HG02763 (cell line): ENCODE measurements around the gene PTBP2.
A peak's percentile ranks its signal among the peaks of the same experiment; 100 is the strongest.

ENCODE experiments used
- ATAC-seq: cut with Tn5 transposase; IDR thresholded peaks from one replicate; pipeline ENCODE4 v1.9.1; 2021; ENCODE audit warnings: mild to moderate bottlenecking, moderate library complexity; ENCODE audit not compliant: unreplicated experiment

The PTBP2 gene, protein sequence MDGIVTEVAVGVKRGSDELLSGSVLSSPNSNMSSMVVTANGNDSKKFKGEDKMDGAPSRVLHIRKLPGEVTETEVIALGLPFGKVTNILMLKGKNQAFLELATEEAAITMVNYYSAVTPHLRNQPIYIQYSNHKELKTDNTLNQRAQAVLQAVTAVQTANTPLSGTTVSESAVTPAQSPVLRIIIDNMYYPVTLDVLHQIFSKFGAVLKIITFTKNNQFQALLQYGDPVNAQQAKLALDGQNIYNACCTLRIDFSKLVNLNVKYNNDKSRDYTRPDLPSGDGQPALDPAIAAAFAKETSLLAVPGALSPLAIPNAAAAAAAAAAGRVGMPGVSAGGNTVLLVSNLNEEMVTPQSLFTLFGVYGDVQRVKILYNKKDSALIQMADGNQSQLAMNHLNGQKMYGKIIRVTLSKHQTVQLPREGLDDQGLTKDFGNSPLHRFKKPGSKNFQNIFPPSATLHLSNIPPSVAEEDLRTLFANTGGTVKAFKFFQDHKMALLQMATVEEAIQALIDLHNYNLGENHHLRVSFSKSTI

DNA sequence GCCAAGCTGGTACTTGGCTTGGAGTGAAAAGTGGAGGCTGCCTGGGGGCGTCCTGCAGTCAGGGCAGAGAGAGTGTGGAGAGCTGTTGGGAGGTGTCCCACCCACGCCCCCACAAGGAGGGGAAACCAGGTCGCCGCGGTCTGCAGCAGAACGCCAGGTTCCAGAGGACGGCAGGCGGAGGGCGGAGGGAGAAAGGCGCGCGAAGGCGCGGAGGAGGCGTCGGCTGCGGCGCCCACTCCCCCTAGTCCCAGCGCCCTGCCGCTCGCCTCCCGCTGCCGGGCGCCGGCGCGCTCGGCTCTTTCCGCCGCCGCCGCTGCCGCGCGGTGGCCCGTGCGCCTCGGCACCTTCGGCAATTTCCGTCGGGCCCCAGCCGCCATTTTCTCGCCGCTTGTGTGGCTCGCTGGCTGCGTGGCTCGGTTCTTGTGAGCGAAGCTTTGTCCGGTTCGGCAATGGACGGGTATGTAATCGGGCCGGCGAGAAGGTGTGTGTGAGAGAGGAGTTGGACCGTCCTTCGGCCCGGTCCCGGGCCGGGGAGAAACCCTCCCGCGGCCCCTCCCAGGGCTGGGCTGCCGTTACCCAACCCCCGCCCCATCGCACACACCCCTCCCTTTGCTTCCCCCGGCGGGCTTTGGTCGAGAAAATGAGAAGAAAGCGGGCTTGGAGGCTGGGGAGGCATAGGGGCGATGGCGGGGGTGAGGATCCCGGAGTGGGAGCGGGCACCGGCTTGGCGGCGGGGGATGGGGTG, at the start of gene PTBP2:
Gene PTBP2, plus strand, starts transcription at position 369 of the 745 bp plus-strand sequence. Its CDS starts 81 bp downstream, at position 450.
- peak; percentile 95 for ATAC-seq

DNA sequence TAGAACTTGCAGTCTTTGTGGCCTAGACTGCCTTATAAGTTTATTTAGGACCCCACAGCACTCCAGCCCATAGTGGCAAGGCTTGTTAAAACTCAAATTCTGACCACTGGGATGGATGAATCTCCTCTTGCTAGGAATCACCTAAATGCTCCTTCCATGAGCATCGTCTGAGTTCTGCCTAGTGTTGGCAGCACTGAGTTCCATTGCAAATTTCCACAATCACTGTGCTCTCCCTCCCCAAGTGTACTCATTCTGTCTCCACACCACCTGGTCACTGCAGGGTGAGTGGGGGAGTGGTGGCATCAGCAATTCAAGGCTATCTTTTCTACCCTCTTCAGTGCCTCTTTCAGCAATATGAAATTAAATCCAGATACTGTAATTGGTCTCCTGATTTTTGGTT, 46.7 kb upstream of the PTBP2 start:
- ATAC-seq = no peak

DNA sequence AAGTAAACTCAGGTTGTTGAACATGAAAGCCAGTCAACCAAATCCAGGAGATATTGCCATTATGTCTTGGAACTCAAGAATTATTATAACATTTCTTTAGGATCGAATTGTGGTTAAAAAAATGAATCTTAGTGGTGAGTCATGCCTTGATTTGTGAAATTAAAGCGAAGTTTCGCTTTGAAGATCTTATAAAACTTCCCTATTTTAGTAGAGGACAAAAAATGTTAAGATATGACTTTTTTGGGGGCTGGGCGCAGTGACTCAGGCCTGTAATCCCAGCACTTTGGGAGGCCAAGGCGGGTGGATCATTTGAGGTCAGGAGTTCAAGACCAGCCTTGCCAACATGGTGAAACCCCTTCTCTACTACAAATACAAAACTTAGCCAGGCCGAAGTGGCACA, 39.5 kb upstream of the PTBP2 start:
- ATAC-seq = no peak

DNA sequence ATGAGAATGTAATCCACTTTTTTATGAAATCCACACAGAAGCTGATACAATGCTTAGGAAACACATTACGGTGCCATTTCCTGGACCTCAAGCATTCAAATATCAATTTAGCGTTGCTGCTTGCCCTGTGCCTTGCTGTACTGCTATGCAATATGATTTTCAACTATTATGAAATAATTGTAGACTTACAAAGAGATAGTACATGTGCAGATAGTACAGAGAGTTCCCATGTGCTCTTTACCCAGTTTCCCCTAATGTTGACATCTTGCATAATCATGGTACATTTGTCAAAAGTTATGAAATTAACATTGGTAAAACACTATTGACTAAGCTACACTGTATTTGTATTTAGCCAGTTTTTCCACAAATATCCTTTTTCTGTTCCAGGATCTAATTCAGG, 37.7 kb upstream of the PTBP2 start:
- ATAC-seq = no peak

DNA sequence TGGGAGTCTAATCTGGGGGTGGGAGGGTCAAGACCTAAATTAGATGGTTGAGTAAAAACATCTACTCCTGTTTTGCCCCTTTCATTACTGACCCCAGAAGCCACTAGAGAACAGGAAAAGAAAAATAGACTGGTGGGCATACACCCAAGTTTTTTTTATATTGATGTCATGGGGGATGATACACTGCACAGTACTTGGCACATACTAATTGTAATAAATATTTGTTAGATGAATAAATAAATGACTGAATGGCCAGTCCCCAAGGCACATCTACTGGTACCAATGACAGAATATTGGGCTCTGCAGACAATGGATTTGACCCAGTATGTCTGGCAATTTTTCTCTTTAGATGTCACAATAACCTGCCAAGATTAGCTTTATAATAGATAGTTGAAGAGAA, 36.8 kb upstream of the PTBP2 start:
- ATAC-seq = no peak

DNA sequence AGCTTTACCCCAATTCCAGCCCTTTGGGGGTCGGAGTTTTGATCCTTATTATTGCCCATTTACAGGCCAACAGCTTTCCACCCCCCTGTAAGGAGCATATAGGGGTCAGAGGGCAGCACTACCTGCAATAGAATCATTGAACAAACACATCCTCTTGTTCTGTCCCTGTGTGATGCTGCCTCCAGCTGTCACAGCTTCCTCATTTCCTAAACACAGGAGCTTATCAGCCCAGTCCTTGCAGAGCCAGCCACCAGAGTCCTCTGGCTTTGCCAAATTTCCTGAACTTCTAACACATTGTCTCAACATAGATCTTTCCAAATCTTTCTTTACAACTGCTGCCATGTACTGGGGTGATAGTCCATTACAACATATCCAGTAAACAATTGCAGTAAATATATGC, 32.8 kb upstream of the PTBP2 start:
- ATAC-seq = no peak

DNA sequence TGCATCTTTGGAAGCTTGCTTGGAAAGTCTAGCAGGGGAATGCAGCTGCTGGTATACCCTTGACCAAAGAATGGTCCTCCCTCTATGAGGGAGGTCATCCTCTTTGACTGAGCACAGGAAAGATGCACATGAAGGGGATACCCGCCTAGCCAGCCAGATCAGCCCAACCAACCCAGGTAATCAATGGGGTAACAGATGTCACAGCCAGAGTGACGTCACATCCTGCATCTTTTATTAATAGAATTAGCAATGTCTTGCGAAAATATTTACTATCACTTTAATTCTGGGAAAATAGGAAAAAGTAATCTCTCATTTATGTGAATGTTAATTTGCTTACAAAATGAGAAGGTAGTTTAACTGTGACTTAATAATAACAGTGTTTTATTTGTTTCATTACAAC, 25.6 kb upstream of the PTBP2 start:
- ATAC-seq = no peak

DNA sequence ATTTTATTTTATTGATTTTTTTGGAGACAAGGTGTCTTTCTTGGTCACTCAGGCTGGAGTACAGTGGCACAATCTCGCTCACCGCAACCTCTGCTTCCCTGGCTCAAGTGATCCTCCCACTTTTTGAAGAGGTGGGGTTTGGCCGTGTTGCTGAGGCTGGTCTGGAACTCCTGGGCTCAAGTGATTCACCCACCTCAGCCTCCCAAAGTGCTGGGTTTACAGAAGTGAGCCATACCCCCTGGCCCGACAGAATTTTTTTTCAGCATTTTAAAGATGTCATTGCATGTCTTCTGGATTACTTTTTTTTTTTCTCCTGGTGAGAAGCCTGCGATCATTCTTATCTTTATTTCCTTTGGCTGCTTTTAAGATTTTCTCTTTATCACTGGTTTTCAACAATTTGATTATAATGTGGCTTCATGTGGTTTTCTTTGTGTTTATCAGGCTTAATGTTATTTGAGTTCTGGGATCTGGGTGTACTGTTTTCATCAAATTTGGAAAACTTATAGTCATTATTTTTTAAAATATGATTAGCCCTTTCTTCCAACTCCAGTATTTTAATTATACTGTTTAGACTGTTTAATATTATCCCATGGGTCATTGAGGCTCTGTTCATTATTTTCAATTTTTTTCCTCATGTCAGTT, 23.1 kb upstream of the PTBP2 start:
- no peak for ATAC-seq

DNA sequence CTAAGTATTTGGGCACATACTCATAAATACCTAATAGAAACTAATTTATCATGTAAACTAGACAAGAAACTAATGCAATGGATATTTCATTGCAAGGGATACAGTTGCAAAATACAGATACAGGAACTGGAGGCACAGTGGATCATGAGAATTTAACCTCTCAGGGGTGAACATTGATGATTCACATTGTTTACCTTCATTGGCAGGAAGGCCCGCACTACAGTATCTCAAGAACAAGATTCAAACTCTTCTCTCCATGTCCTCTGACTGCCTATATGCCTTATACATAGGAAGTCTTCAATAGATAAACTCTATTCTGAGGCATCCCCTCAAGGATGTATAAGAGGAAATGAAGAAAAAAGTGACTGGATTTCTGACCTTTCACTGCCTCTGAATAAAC, 18.4 kb upstream of the PTBP2 start:
- ATAC-seq = no peak

DNA sequence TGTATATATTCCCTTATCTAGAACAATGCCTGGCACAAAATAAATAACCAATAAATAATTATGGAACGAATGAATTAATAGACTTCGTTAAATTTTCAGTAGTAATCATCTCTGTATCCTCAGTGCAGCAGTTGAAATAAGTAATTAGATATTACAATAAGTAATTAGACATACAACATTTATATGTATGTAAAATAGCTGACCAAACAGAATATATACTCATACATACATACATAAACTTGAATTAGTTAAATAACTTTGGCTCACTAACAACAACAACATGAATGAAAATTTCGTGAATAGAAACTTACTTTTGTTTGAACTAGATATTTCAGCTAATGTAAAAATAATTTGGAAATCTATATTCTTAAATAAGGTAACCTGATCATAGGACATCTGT, 14.6 kb upstream of the PTBP2 start:
- ATAC-seq = no peak

DNA sequence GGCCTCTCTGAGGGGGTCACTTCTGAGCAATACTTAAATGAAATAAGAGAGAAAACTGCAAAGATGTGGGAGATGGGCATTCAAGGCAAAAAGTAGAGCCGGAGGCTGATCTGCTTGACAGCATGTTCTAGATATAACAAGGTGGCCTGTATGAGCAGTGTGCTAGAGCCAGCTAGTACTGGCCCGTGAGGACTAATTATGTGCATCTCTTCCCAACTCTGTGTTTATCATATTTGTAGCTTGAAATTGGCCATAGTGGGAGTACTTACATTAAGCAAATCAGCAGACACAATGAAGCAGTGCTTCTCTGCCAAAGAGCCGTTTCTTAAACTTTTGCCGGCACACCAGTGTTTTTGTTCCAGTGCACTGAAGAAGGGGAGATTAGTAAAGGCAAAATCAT, 13.1 kb upstream of the PTBP2 start:
- no peak for ATAC-seq

DNA sequence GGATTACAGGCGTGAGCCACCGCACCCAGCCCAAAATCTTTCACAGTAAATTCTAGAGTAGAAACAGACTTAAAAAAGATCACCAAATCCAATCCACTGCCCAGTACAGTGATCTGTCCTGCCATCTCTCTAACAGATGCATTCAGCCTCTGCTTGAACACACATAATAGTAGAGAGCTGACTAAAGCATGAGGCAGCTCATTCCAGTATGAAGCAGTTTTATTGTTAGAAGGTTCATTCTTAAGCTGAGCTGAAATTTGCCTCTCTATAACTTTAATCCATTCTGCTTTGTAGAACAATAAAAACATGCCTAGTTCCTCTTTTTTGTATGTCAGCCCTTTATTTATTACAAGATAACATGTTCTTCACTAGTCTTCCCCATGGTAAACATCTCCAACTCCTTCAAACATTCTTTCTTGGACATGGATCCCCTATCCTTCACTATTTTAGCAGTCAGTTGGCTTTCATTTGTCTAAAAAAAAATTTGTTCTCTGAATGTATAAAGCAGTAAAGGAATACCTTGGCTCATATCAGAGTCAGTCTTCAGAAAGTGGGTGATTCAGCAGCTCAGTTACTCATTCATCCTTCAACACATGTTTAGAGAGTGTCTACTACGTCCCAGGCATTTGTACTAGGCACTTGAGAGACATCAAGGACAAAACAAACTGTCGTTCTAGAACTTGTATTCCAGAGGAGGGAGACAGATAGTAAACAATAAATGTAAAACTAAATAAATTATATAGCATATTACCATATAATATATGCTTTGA, 10.7 kb upstream of the PTBP2 start:
- ATAC-seq = no peak

DNA sequence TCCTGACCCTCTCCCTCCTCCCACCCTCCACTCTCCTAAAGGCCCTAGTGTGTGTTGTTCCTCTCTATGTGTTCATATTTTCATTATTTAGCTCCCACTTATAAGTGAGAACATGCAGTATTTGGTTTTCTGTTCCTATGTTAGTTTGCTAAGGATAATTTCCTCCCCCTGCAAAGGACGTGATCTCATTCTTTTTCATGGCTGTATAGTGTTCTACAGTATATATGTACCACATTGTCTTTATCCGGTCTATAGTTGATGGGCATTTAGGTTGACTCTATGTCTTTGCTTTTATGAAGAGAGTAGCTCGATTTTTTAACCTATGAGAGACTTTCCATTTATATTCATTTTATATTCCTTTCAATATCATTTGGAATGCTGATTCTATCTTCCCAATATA, 7.9 kb upstream of the PTBP2 start:
- ATAC-seq = no peak

DNA sequence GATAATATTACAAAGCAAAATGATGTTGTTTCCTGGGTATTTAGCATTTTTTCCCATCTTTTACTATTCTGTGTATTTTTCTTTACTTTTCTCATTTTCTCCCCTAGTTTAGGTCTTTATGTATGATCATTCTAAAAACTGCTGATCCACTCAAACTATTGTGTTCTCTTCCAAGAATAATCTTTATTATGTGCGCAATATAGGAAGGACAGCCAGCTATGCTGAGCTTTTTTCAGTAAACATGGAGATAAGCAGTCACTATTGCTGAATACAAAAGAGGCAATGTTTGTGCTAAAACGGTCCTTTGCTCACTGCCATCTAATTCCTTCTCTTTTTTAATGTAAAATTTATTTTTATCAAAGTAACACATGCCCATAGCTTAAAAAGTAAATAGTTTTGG, 6.7 kb upstream of the PTBP2 start:
- ATAC-seq = no peak

DNA sequence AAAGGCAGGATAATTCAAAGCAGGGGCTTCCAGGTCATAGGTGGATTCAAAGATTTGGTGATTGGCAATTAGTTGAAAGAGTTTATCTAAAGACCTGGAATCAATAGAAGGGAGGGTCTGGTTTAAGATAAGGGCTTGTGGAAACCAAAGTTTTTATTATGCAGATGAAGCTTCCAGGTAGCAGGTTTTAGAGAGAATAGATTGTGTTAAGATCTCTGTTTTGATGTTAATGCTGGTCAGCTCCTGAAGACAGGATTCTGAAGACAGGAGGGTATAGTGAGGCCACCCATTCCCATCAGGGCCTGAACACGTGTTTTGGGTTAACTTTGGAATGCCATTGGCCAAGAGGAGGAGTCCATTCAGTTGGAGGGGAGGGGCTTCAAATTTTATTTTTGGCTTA, 6.1 kb upstream of the PTBP2 start:
- ATAC-seq = no peak

DNA sequence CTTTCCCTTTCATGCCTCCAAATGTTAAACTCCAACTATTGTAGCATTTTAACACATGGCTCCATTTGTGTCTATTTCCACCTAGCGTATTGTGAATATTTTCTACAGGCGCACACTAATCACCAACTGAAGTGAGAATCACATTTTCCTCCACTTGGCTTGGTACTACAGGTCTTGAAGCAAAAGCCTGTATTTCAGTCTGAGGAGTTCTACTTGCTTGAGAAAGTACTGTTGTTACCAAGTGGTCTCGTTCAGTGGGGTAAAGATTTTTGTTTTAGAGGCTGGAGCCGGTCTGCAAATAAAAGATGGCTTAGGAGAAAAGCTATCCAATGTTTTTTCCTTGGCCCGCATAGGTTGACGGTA, 550 bp upstream of the PTBP2 start:
- ATAC-seq = peak; percentile 5

DNA sequence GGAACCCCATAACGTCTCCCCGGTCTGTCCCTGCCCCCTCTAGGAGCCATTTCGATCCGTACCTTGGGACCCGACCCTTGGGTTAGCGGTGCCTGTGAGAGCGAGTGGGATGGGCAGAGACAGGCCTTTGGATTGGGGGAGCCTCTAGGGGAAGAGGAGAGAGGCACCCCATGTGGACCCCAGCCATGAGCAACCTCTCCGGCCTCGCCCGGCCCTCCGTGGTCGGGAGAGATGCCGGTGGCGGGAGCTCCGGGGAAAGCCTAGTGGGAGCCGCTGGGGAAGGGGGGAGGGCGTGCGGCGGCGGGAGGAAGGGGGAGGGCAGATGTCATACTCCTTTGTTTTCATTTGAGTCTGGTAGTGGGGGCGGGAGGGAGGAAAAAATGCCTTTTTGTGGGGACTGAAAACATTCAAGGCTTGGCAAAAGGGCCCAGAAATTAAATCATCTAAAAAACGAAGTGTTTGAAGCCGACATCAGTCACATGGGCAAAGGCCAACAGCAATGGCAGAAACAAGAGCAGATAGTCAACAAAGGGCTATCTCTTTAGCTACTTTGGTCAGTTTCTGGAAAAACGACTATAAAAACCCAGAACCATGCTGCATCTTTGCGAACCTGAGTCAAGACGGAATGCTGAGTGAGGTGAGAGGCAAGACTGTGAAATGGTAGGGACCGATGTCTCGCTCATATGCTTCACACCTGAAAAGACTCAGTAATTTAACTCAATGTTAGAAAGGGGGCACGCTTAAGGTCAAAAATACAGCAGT, 758 bp downstream of the PTBP2 start:
- peak; percentile 48 for ATAC-seq

DNA sequence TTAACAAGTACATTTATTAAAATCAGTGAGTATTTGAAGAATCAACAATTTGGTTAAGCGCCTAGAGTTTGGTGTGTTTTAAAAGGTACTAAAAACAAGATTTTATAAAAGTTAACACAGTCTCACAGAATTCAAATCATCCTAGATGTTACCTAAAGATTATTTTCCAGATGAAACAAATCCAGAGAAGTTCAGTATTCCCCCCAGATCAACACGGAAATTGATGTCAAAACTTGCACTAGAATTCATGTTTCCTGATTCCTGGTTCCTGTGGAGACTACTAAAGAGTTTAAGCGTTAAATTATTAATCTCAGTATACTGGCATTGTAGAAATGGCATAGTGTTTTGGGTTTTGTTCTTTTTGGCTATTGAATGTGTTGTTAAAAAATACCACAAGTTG, 1.4 kb downstream of the PTBP2 start:
- no peak for ATAC-seq

DNA sequence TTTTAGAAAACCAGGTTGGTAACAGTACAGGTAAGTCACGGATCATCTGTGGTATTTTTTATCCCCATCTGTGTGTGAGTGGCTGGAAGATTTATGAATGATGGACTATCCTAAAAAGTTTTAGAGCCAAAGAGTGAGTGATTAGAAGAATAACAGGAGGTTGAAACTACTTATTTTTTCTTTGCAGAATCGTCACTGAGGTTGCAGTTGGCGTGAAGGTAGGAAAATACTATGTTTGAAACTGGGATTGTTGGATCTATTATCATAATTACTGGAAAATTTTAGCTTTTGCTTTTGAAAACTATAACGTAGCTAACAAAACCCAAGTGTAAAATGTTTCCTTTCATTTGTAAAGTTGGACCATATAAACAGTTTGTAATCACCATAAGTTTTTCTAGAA, 1.8 kb downstream of the PTBP2 start:
- ATAC-seq = no peak

DNA sequence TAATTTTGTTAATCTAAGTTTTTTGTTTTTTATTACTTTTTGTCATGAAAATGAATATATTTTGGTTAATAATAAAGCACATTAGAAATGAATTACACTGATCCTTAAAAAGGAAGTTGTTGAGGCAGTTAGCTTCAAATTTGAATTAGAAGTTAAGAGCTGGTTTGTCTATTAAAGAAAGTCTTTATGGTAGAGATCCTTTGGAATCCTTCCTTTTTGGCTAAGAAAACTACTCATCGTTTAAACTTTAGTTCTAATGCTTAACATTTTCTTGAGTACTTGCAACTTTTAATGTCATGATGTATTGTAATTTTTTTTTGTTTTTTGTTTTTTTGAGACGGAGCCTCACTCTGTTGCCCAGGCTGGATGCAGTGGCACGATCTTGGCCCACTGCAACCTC, 2.4 kb downstream of the PTBP2 start:
- ATAC-seq = no peak
